ENCODE measurements around the gene RABGAP1L.

DNA sequence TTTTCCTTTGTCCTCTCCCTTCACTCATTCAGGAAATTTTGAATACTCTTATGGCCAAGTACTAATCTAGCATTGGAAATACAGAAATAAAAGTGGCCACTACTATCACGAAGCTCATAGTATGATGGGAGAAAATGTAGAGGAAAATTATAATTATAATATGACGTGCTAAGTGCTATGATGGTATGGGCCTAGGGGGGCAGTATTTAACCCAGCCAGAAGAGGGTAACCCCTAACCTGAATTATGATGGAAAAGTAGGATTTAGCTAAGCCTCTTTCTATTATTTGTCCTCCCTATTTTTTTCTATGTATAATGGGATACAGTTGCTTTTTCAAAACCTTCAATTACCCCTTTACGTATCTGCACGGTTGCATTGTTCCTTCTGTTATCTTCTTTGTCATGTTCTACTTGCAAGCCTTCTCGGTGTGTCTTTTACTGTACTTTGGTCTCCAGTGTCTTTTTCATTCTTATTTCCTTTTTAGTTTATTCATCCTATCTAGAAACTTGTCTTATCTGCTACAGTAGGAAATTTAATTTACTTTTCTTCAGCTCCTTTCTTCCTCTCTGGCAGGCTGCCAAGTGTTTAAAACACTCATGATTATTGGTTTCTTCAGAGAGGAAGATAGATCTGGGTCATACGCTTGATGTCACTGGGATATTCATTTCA, 199.6 kb downstream of the RABGAP1L start:
- TF ChIP-seq, protein P1, sequence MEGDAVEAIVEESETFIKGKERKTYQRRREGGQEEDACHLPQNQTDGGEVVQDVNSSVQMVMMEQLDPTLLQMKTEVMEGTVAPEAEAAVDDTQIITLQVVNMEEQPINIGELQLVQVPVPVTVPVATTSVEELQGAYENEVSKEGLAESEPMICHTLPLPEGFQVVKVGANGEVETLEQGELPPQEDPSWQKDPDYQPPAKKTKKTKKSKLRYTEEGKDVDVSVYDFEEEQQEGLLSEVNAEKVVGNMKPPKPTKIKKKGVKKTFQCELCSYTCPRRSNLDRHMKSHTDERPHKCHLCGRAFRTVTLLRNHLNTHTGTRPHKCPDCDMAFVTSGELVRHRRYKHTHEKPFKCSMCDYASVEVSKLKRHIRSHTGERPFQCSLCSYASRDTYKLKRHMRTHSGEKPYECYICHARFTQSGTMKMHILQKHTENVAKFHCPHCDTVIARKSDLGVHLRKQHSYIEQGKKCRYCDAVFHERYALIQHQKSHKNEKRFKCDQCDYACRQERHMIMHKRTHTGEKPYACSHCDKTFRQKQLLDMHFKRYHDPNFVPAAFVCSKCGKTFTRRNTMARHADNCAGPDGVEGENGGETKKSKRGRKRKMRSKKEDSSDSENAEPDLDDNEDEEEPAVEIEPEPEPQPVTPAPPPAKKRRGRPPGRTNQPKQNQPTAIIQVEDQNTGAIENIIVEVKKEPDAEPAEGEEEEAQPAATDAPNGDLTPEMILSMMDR (IDR thresholded peaks at IDR 0.05) = no peak
- no peak for TF ChIP-seq POLR2AphosphoS5 (IDR thresholded peaks at IDR 0.05)
- no peak for TF ChIP-seq POLR2A (IDR thresholded peaks at IDR 0.05; ENCODE audit: low read depth)
- no peak for TF ChIP-seq EP300 (IDR thresholded peaks at IDR 0.05)
